ENCODE results near the gene TCF25. TPM values are rescaled to one million over a fixed set of nuclear protein-coding genes. Genes with fewer than 3 reads are reported as not detected.

TCF25 gene
- total and polyA plus RNA-seq, 2 experiments from 2014 or later, result 229 to 300 TPM

GRCh38 chr16:89921702-89922476 lies 48.5 kb downstream of the TCF25 start:
- Histone ChIP-seq H3K27me3 (peaks cover 38% of the 10 kb centered on the region), H3K4me1 (ENCODE audit: low read depth) (no peaks in the 10 kb centered on the region), H3K9me3 (ENCODE audit: low read depth) (no peaks in the 10 kb centered on the region), H3K4me3 (peak overlapping the region; percentile 64), H3K36me3 (no peaks in the 10 kb centered on the region), H3K27ac (no peak overlapping the region)
- no peak for TF ChIP-seq CTCF (IDR thresholded peaks at IDR 0.05; ENCODE audit: low read depth, low read length)
- peak; percentile 50 to 96 for DNase-seq (ENCODE audit: low read depth in 1 of 2, low spot score in 1 of 2)

GRCh38 chr16:89922477-89922883 lies 49.1 kb downstream of the TCF25 start:
- DNase-seq (ENCODE audit: low read depth in 1 of 2, low spot score in 1 of 2), result peak; percentile 30 to 92
- Histone ChIP-seq H3K27ac (no peak overlapping the region), H3K4me3 (peak overlapping the region; percentile 64), H3K27me3 (peaks cover 38% of the 10 kb centered on the region), H3K36me3 (no peaks in the 10 kb centered on the region), H3K4me1 (ENCODE audit: low read depth) (no peaks in the 10 kb centered on the region), H3K9me3 (ENCODE audit: low read depth) (no peaks in the 10 kb centered on the region)
- no peak for TF ChIP-seq CTCF (IDR thresholded peaks at IDR 0.05; ENCODE audit: low read depth, low read length)

GRCh38 chr16:89922884-89923639 lies 49.7 kb downstream of the TCF25 start, which contains the start of gene TUBB3:
TUBB3 (plus strand) TSS chr16:89923342; CDS start chr16:89923402, 60 bp downstream.
- H3K4me3 ChIP-seq, result peak within 1 kb of the TSS; percentile 64
- TF ChIP-seq CTCF (IDR thresholded peaks at IDR 0.05; ENCODE audit: low read depth, low read length), result no peak
- H3K27ac ChIP-seq, result no peak within 1 kb of the TSS
- no peaks in the 10 kb centered on the region for H3K9me3 ChIP-seq (ENCODE audit: low read depth)
- peak; percentile 86 to 87 for DNase-seq (ENCODE audit: low read depth in 1 of 2, low spot score in 1 of 2)
- H3K27me3 ChIP-seq, result peaks cover 38% of the 10 kb centered on the region
- no peaks in the 10 kb centered on the region for H3K36me3 ChIP-seq
- no peaks in the 10 kb centered on the region for H3K4me1 ChIP-seq (ENCODE audit: low read depth)

- H3K27ac ChIP-seq, result no peak overlapping the region
- H3K27me3 ChIP-seq, result peaks cover 38% of the 10 kb centered on the region
- no peaks in the 10 kb centered on the region for H3K36me3 ChIP-seq
- TF ChIP-seq CTCF (IDR thresholded peaks at IDR 0.05; ENCODE audit: low read depth, low read length), result no peak
- no peaks in the 10 kb centered on the region for H3K9me3 ChIP-seq (ENCODE audit: low read depth)
- peak overlapping the region; percentile 64 for H3K4me3 ChIP-seq
- H3K4me1 ChIP-seq (ENCODE audit: low read depth), result no peaks in the 10 kb centered on the region
- DNase-seq (ENCODE audit: low read depth in 1 of 2, low spot score in 1 of 2), result no peak
Measured at GRCh38 chr16:89923640-89924296, 50.4 kb downstream of the TCF25 start.

- no peak overlapping the region for H3K4me3 ChIP-seq
- no peak overlapping the region for H3K27ac ChIP-seq
- peak; percentile 54 to 68 for DNase-seq (ENCODE audit: low read depth in 1 of 2, low spot score in 1 of 2)
- H3K27me3 ChIP-seq, result peaks cover 38% of the 10 kb centered on the region
- H3K9me3 ChIP-seq (ENCODE audit: low read depth), result no peaks in the 10 kb centered on the region
- H3K4me1 ChIP-seq (ENCODE audit: low read depth), result no peaks in the 10 kb centered on the region
- no peaks in the 10 kb centered on the region for H3K36me3 ChIP-seq
- TF ChIP-seq CTCF (IDR thresholded peaks at IDR 0.05; ENCODE audit: low read depth, low read length), result no peak
Measured at GRCh38 chr16:89924297-89924924, 51.0 kb downstream of the TCF25 start.
